AG09319 (cell line): Measurements from ENCODE around the gene MAEA.

Experiments used
- DNase-seq: peaks from one replicate; pipeline ENCODE4 v3.0.0-alpha.2; 2010; ENCODE audit warnings: low read depth; ENCODE audit errors: extremely low read depth
- TF ChIP-seq, protein P1 (sequence below): IDR thresholded peaks from 2 replicates; pipeline ENCODE4 v1.5.1; 2011; ENCODE audit warnings: low read depth, mild to moderate bottlenecking, inconsistent platforms, low read length, moderate library complexity

MAEA gene

DNA sequence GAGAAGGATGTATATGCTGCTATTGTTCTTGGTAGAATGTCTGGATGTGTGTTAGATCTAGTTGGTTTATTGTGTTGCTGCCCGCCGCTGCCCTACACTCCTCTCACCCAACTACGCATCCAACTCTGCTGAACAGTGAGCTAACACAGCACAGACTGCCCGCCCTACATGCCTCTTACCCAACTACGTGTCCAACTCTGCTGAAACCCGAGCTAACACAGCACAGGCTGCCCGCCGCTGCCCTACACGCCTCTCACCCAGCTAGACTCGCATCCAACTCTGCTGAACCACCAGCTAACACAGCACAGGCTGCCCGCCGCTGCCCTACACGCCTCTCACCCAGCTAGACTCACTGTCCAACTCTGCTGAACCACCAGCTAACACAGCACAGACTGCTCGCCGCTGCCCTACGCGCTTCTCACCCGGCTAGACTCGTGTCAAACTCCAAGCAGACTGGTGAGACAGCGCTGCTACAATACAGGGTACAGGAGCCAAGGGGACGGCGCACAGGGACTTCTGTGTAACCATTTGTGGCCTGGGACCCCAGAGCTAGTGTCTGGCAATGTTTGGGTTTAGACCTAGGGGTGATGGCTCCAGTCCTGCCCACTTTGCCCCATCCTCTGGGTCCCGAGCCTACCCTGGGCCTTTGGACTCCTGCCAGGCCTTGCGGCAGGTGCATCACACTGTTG is 29.1 kb upstream of the MAEA start:
- DNase-seq = no peak
- TF ChIP-seq, protein P1, sequence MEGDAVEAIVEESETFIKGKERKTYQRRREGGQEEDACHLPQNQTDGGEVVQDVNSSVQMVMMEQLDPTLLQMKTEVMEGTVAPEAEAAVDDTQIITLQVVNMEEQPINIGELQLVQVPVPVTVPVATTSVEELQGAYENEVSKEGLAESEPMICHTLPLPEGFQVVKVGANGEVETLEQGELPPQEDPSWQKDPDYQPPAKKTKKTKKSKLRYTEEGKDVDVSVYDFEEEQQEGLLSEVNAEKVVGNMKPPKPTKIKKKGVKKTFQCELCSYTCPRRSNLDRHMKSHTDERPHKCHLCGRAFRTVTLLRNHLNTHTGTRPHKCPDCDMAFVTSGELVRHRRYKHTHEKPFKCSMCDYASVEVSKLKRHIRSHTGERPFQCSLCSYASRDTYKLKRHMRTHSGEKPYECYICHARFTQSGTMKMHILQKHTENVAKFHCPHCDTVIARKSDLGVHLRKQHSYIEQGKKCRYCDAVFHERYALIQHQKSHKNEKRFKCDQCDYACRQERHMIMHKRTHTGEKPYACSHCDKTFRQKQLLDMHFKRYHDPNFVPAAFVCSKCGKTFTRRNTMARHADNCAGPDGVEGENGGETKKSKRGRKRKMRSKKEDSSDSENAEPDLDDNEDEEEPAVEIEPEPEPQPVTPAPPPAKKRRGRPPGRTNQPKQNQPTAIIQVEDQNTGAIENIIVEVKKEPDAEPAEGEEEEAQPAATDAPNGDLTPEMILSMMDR = no peak

DNA sequence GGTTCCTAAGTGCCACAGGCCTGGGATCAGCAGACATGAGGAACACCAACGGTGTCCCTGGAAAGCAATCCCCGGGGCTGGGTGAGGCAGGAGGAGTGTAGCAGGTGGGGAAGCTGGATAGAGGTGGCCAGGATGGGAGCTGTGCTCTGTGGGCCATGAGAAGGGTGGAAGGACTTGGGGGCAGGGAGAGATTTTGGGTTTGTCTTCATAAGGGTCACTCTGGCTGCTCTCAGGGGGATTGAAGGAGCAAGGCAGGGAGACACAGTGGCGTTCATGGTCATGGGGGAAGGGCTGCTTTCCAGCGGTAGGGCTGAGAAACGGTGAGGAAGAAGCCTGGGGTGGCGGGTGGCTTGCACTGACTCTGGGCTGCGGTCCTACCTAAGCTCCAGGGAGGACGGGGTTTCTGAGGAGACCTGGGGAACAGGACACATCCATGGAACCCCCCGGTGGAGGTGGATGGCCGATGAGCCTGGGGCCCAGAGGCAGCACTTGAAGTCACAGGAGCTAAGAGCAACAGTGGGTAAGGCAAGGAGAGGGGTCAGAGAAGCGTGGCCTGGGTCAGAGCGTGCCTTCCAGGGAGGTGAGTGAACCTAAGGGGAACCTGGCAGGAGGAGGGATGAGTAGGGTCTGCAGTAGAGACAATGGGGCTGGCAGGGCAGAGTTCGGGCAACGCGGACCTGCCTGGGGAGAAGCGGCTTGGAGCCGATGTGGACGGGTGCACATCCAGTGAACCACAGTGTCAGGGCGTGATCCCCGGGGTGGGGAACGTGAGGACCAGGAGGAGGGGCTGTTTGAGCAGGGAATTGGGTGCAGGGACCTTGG is 28.4 kb upstream of the MAEA start:
- no peak for DNase-seq
- TF ChIP-seq, protein P1 = no peak

DNA sequence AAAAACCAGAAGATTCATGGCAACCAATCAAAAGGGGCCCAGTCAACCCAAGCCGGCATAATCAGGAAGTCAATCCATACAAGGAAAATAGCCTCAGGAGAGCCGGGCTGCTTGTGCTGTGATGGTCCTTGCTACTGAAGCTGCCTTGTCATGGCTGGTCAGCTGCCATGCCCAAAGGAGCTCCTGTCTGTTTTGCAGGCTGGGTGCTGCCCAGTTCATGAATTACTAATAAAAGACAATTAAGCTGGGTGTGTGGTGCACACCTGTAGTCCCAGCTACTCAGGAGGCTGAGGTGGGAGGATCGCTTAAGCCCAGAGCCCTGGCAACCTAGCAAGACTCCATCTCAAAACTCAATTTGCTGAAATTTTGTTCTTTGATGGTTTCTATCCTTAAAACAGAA is 24.7 kb upstream of the MAEA start:
- DNase-seq = no peak
- TF ChIP-seq, protein P1 = no peak

DNA sequence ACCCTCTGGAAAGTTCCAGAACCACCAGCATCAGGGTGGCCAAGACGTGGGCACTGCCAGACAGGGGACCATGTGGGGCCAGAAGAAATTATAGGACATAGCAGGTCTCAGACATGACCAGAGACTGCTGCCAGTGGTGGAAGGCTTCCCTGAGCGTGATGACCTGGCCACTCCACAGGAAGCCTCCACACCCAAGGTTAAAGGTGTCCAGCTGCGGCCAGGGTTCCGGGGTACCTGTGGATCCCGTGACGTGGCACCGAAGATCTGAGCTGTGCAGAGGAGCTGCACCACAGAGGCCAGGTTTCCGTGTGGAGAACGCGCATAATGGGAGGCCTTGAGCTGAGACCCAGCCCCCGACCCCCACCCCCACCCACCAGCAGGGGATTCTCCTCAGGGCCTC is 24.3 kb upstream of the MAEA start:
- DNase-seq = no peak
- TF ChIP-seq, protein P1 = no peak

DNA sequence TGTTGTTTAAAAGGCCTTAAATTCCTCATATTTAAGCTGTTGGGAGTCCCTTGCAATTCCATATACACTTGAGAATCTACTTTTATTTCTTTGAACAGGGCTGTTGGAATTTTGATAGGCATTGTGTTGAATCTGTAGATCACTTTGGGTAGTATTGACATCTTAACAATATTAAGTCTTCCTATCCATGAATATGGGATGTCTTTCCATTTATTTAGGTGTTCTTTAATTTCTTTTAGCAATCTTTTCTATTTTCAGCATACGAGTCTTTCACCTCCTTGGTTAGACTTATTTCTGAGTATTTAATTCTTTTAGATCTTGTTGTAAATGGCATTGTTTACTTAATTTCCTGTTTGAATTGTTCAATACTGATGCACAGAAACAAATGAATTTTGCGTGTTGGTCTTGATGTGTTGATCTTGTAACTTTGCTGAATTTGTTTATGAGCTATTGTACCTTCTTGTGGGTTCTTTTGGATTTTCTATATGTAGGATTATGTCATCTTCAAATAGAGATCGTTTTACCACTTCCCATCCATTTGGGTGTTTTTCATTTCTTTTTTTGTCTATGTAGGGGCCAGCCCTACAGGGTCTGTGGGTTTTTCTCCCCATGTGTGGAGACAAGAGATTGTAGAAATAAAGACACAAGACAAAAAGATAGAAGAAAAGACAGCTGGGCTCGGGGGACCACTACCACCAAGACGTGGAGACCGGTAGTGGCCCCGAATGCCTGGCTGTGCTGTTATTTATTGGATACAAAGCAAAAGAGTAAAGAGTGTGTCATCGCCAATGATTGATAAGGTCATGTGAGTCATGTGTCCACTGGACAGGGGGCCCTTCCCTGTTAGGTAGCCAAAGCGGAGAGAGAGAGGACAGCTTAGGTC is 22.6 kb upstream of the MAEA start:
- no peak for DNase-seq
- TF ChIP-seq, protein P1 = no peak

DNA sequence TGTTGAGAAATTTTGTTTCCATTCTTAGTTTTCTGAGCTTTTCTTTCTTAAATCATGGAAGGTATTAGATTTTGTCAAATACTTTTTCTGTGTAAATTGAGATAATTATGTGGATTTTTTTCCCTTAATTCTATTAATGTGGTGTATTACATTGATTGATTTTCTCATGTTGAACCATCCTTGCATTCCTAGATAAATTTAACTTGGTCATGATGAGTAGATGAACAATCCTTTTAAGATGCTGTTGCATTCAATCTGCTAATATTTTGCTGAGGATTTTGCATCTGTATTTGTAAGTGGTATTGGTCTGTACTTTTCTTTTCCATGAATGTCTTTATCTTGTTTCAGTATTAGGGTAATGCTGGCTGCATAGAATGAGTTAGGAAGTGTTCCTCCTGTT is 20.5 kb upstream of the MAEA start:
- DNase-seq = no peak
- TF ChIP-seq, protein P1 = no peak

DNA sequence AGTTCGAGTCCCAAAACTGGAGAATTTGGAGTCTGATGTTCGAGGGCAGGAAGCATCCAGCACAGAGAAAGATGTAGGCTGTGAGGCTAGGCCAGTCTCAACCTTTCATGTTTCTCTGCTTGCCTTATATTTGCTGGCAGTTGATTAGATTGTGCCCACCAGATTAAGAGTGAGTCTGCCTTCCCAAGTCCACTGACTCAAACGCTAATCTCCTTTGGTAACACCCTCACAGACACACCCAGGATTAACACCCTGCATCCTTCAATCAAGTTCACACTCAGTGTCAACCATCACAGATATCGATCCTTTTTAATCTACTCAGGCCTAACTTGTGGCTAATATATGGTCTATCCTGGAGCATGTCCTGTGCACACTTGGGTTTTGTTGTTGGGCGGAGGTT is 18.0 kb upstream of the MAEA start:
- DNase-seq = no peak
- TF ChIP-seq, protein P1 = no peak
